OCI-LY7 (cell line): Measurements from ENCODE around the gene SDHD. TPM values are rescaled to one million over a fixed set of nuclear protein-coding genes. Genes with fewer than 3 reads are reported as not detected.

Source experiments
- Bru-seq: library from RNA; stranded (reverse); fragments of 400-500 nt; gene quantifications from one replicate; lab custom pipeline; 2021; lab: Mats Ljungman, UMichigan
- BruChase-seq, 2 experiments: library from RNA; stranded (reverse); fragments of 400-500 nt; gene quantifications; one replicate each; lab custom pipeline; 2021; lab: Mats Ljungman, UMichigan
- BruUV-seq: library from RNA; stranded (reverse); fragments of 400-500 nt; replicated peaks from 2 replicates; lab custom pipeline; 2021; lab: Mats Ljungman, UMichigan
- CTCF ChIA-PET: fragments of 300-600 bp; sonication (Branson Sonifier 250); formaldehyde crosslinking; loops from one replicate; lab custom pipeline; 2022; ENCODE audit warnings: antibody characterized with exemption; ENCODE audit not compliant: unreplicated experiment; lab: Charles Lee
- POLR2A ChIA-PET: fragments of 300-600 bp; sonication (Branson Sonifier 250); formaldehyde crosslinking; loops from one replicate; lab custom pipeline; 2022; ENCODE audit warnings: antibody characterized with exemption; lab: Charles Lee
- DNase-seq: peaks from one replicate; pipeline ENCODE4 v3.0.0-alpha.2; 2015; ENCODE audit warnings: low spot score
- H2AFZ ChIP-seq: fragments of 200-600 bp; sonication (generic), shearing (Covaris generic); 2 replicates; pipeline ENCODE4 v1.6.1; 2014; ENCODE audit warnings: mild to moderate bottlenecking, antibody characterized with exemption, low read length, moderate library complexity
- H3K27ac ChIP-seq: fragments of 200-600 bp; sonication (generic); 2 replicates; pipeline ENCODE4 v1.5.1; 2014; ENCODE audit warnings: mixed run types, low read depth, mild to moderate bottlenecking, moderate library complexity, low read length, inconsistent platforms; ENCODE audit not compliant: poor library complexity, severe bottlenecking
- H3K36me3 ChIP-seq: fragments of 200-600 bp; sonication (generic); 2 replicates; pipeline ENCODE4 v1.6.1; 2014; ENCODE audit warnings: mild to moderate bottlenecking, antibody characterized with exemption, low read length, moderate library complexity, mixed read lengths; ENCODE audit not compliant: insufficient read depth
- H3K4me1 ChIP-seq: fragments of 200-600 bp; sonication (generic); 2 replicates; pipeline ENCODE4 v1.5.1; 2014; ENCODE audit warnings: mild to moderate bottlenecking, low read length; ENCODE audit not compliant: insufficient read depth, poor library complexity, severe bottlenecking
- H3K4me2 ChIP-seq: fragments of 200-600 bp; sonication (generic); 2 replicates; pipeline ENCODE4 v1.6.1; 2014; ENCODE audit warnings: mild to moderate bottlenecking, low read length
- H3K4me3 ChIP-seq: fragments of 200-600 bp; sonication (generic); 2 replicates; pipeline ENCODE4 v1.5.1; 2014; ENCODE audit warnings: mild to moderate bottlenecking, low read depth, low read length; ENCODE audit not compliant: poor library complexity, severe bottlenecking
- H3K79me2 ChIP-seq: fragments of 200-600 bp; sonication (generic); 2 replicates; pipeline ENCODE4 v1.6.1; 2016; ENCODE audit warnings: low read depth, mild to moderate bottlenecking, low read length, moderate library complexity, mixed read lengths; ENCODE audit not compliant: insufficient read depth
- H3K9me2 ChIP-seq: fragments of 200-600 bp; sonication (generic); 2 replicates; pipeline ENCODE4 v1.6.1; 2016; ENCODE audit warnings: mild to moderate bottlenecking, low read length, mixed read lengths; ENCODE audit not compliant: insufficient read depth
- H3K9me3 ChIP-seq: fragments of 200-600 bp; sonication (generic); 2 replicates; pipeline ENCODE4 v1.6.1; 2014; ENCODE audit warnings: mild to moderate bottlenecking, mixed run types, low read length, mixed read lengths
- H4K20me1 ChIP-seq: fragments of 200-600 bp; sonication (generic); 2 replicates; pipeline ENCODE4 v1.6.1; 2014; ENCODE audit warnings: mild to moderate bottlenecking, antibody characterized with exemption, low read length, moderate library complexity, mixed read lengths; ENCODE audit not compliant: insufficient read depth
- CTCF ChIP-seq: fragments of 200-600 bp; sonication (generic); conservative IDR thresholded peaks from 2 replicates; pipeline ENCODE4 v1.5.1; 2014; ENCODE audit warnings: mild to moderate bottlenecking, antibody characterized with exemption, low read length, moderate library complexity, mixed read lengths
- EZH2phosphoT487 ChIP-seq: fragments of 200-600 bp; sonication (generic); IDR thresholded peaks from 2 replicates; pipeline ENCODE4 v1.6.1; 2018; ENCODE audit warnings: low read depth, borderline replicate concordance, mild to moderate bottlenecking, mixed run types, antibody characterized with exemption, low read length, moderate library complexity, mixed read lengths
- intact Hi-C: fragments of 100-400 bp; cut with micrococcal nuclease; formaldehyde crosslinking; loops from one replicate; pipeline ENCODE4 v1.10.0; 2022; ENCODE audit not compliant: unreplicated experiment
- long read RNA-seq: library from polyadenylated mRNA; stranded (forward); transcript quantifications from one replicate; pipeline ENCODE4 v2.0.0, GENCODE V29; 2022
- total RNA-seq, 2 experiments: library from RNA; depleted of rRNA in 1 of 2; stranded (reverse); fragments of >200 nt in 1 of 2; shearing (Covaris generic) in 1 of 2; gene quantifications; 2 replicates each; pipeline ENCODE4 v1.2.3, GENCODE V29; 2014 to 2022

SDHD gene
- total RNA-seq (2014; rRNA removed; shearing (Covaris generic)), result 43.5 and 58.8 TPM in 2 replicates
- total RNA-seq (2022), result 77.1 and 85.6 TPM in 2 replicates
- Bru-seq, nascent RNA, result percentile 89 among the genes with signal in this experiment
- percentile 99 among the genes with signal in this experiment for BruChase-seq, experiment 1, labeled RNA remaining after a 6-hour chase
- percentile 99 among the genes with signal in this experiment for BruChase-seq, experiment 2, labeled RNA remaining after a 2-hour chase
- long read RNA-seq, transcript SDHD-201 (4 exons, 1,439 nt), result major isoform, 292 of 301 reads
- long read RNA-seq, partial matches to known transcripts, result 2 of 301 reads
- long read RNA-seq, other reads (novel, unspliced or antisense), result 6 of 301 reads

GRCh38 chr11:112086422-112087191 lies at the start of gene SDHD, which contains the start of gene TIMM8B:
SDHD (plus strand) TSS chr11:112086873; CDS start chr11:112086908, 35 bp downstream.
TIMM8B (minus strand) TSS chr11:112086756; CDS start chr11:112086723, 33 bp downstream.
- no TSS peak for BruUV-seq
- POLR2A ChIA-PET, result interaction anchor here (0.6 to 1.7 kb wide), 13 partner anchors 9 to 215 kb away, joined by 3 to 11 read pairs (median 4); partner anchors contain the start of gene ALG9
- Histone ChIP-seq H4K20me1 (no peaks in the 10 kb centered on the region), H3K36me3 (peaks cover 79% of the 10 kb centered on the region), H3K4me2 (peak within 1 kb of the TSS; percentile 85), H3K4me3 (peak within 1 kb of the TSS; percentile 89), H3K27ac (peak within 1 kb of the TSS; percentile 56), H3K79me2 (peaks cover 46% of the 10 kb centered on the region), H3K4me1 (peaks cover 24% of the 10 kb centered on the region), H2AFZ (peak within 1 kb of the TSS; percentile 68), H3K9me2 (no peaks in the 10 kb centered on the region), H3K9me3 (no peaks in the 10 kb centered on the region)
- TF ChIP-seq CTCF, result peak; percentile 33; the same call in 1 of the 2 replicates
- TF ChIP-seq EZH2phosphoT487, result no peak
- intact Hi-C loops, result loop anchor here (5.0 kb wide), 2 partner anchors 149 to 209 kb away; partner anchors contain the start of genes CFAP68, DIXDC1 and FDXACB1
- peak; percentile 98 for DNase-seq
- CTCF ChIA-PET, result interaction anchor here (0.6 kb wide), 1 partner anchor 155 kb away, joined by 3 read pairs; no protein-coding TSS in a partner anchor

GRCh38 chr11:112037527-112037926 lies 49.1 kb upstream of the SDHD start:
- Histone ChIP-seq H3K79me2 (no peaks in the 10 kb centered on the region), H4K20me1 (0 out of 2 replicates have a peak, but pooled peaks cover under 1% of the 10 kb centered on the region), H3K4me3 (no peak overlapping the region), H3K9me2 (no peaks in the 10 kb centered on the region), H3K4me2 (no peak overlapping the region), H3K36me3 (peaks cover 85% of the 10 kb centered on the region), H3K9me3 (no peaks in the 10 kb centered on the region), H3K4me1 (no peaks in the 10 kb centered on the region), H3K27ac (no peak overlapping the region), H2AFZ (no peak overlapping the region)
- CTCF ChIA-PET, result interaction anchor here (1.0 kb wide), 1 partner anchor 21 kb away, joined by 3 read pairs; no protein-coding TSS in a partner anchor
- BruUV-seq, result no TSS peak
- POLR2A ChIA-PET, result interaction anchor here (0.6 to 0.7 kb wide), 2 partner anchors 25 to 93 kb away, joined by 3 to 5 read pairs; no protein-coding TSS in a partner anchor
- TF ChIP-seq CTCF (no peak), EZH2phosphoT487 (no peak)
- intact Hi-C loops, result no loop called here
- no peak for DNase-seq
